GM04503 (cell line): ENCODE data around the gene MEF2C.

Experiments
- DNase-seq: peaks from one replicate; pipeline ENCODE4 v3.0.0-alpha.2; 2012; ENCODE audit warnings: low read depth

Gene MEF2C

GRCh38 chr5:88687373-88687911, 195.5 kb downstream of the MEF2C start:
- no peak for DNase-seq

DNA sequence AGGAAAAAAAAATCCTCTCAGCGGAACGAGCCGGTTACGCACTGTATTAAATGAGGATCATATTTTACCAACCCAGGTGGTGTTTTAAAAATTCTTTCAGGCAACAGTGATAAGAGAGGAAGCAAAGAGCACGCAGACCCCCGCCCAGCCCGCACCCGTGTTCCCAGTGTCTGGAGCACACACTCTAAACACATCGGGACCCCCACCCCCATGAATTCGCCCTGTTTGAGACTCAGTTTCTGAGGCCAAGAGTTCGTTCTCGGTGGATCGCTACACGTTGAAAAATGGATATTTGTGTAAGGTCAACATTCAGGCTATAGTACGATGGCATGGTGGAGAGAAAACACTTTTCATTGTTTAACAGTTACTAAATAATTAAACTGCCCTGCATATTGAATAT, 196.3 kb downstream of the MEF2C start:
- DNase-seq: no peak

DNA sequence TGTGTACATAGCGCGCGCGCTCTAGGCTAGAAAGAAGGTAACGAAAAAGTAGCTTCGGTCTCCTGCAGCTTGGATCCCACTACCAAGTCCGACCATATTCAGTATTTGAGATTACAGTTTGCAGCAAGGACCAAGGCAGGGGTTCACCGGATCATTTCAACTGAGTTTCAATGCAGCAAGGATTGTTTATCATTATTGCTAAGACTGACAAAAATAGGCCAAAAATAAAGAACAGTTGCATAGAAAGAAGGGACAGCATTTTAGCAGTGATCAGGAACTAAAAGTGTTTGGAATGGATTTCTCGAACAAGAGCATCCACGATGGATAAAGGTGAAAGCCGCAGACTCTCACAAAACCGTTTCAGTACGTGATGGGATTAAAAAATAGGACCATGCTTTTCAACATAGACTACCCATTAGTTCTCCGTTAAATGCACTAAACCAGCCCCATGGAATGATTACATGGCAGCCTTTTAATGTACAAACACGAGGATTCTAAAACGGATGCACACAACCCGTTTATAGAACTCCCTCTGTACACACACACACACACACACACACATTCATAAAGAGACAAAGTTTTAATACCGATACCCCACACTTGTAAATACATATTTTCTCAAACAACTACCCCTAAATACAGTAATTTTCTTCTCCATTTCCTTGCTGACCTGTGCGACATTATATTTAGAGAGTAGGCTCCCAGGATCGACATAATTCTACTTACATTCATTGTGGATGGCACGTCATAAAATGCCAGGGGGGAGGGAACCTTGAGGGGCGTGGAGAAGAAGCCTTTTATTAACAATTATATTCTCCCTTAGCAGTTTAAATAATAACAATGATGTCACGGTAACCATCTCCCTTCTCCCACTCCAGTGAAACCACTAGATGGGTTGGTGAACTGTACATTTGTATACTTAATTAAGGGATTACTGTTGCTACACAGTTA, 197.1 kb downstream of the MEF2C start:
- no peak for DNase-seq

DNA sequence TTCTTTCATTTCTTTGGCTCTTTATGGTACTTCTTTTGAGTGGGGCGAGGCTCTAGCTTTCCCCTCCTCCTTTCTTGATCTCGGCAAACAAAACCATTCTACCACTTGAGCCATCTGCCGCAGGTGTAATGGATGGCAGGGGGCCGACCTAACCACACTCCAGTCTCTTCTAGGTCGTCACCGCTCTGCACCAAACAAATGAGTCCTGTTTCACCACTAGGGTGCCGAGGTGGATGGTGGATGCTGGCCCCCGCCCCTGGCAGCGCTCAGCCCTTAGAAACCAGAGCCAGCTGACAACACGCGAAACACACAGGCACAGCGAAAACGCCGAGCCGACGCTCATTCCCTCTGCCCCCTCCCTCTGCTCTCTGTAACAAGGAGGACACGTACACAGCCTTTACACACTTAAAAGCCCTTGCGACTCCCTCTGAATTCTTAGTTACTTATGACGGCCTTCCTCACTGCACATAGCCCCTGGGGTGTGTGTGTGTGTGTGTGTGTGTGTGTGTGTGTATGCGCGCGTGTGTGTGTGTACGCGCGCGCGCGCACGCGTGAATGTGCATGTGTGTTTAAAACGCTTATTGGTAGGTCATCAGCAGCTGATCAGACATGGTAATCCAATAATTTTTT, 199.4 kb downstream of the MEF2C start:
- no peak for DNase-seq

DNA sequence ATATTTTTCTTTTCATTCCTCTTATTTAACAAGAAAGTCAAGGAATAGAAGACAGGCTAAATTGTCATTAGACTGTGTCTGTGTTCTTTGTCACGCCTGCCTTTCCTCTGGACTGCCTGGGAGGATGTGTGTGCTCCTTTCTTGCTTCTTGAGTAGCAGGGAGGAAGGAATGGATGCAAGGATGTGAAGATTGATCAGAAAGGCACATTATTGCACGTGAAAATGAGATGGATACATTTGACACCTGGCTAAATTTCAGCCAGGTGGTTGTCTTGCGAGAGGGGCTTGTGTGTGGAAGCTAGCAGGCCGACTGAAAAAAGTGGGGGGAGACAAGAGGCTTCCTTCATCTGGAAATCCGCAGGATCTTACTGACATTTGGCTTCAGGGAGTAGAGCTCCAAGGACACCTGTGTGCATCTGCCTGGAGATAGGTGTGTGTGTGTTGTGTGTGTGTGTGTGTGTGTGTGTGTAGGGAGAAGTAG, 200.1 kb downstream of the MEF2C start:
- no peak for DNase-seq

- no peak for DNase-seq
These were observed 200.9 kb downstream of the MEF2C start for GRCh38 chr5:88682131-88682530.

GRCh38 chr5:88681211-88681803, 201.7 kb downstream of the MEF2C start:
- no peak for DNase-seq

GRCh38 chr5:88680253-88681132, 202.5 kb downstream of the MEF2C start:
- no peak for DNase-seq

GRCh38 chr5:88679638-88680037, 203.3 kb downstream of the MEF2C start:
- no peak for DNase-seq

DNA sequence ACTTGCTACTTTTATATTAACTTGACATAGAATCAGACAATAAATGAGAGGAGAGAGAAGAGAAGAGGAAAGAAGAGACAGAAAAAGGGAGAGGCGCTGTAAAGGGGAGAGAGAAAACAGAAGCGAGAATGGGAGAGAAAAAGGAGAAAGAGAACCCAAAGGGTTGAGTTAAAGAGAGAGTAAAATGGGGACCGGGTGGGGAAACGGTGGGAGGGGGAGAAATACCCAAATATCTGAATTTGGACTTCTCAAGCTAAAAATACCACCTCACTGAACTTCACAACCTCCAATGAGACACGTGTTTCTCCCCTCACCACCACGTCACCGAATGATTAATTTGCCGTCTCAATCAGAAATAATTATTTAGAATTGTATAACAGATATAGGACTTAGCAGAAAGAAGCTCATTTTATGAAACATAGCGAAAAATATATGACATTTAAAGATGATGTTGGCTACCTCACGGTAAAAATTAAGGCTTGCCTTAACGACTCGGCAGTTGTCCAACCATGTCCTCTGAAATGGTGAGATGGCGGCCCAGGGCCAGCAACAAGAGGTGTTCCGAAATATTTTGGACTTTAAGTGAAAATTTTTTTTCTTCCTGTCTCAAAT, 204.1 kb downstream of the MEF2C start:
- no peak for DNase-seq

GRCh38 chr5:88677943-88678769, 204.8 kb downstream of the MEF2C start:
- DNase-seq: no peak

DNA sequence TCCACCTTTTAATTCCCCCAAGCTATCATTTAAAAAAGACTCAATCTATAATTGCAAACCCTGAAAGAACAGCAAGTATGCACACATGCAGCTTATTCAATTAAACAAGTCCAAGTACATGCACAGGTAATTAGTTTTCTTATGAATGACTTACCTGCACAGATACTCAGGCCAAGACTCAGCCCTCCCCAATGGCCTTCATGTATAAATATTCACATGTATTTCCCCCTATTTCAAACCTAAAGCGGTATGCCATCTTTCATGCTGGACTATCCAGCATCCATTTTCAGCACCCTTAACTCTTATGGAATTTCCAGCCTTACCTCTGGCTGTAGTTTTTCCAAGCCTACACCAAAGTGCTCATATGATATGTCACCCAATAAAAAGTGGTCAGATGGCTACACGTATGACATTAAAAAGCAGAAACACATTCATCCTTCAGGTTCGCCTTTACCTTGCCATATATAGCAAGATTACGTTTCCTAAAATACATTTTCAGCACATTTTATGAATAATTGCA, 205.5 kb downstream of the MEF2C start:
- DNase-seq: no peak

GRCh38 chr5:88676637-88677375, 206.2 kb downstream of the MEF2C start:
- DNase-seq: no peak

DNA sequence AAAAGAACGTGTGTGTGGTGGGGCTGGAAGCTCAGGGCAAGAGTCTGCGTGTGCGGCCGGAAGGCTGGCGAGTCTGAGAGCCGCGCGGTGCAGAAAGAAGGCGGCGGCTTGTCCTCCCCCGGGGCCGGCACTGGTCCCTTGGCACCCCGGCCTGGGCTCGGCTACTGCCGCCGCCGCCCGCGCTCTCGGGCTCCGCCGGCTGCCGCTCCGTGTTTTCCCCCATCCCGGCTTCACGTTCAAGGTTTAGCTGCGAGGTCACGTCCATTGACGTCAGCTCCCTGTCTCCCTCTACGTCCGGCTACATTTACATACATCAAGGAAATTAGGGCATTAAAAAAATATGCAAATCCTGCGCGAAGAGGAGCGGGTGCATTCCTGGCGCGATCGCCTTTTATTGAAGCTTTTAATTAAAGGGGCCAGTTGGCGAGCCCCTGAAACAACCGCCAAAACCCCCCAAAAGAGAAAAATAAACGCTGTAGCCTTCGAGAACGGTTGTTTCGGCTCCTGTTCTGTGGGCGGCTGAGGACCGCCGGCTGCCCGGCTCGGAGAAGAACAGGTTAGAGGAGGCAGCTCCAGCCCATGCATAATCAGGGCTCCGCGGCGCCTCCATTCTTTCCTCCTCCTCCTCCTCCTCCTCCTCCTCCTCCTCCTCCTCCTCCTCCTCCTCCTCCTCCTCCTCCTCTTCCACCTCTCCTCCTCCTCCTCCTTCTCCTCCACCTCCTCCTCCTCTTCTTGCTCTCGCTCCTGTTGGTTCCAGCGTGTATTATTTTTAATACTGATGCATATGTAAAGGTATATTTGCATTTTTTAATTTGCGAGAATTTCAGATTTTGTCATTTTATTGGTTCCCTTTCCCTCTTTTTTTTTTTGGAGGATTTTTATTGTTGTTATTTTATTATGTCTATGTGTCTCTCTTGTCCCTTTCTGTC, 207.0 kb downstream of the MEF2C start:
- DNase-seq: no peak

GRCh38 chr5:88675168-88675707, 207.7 kb downstream of the MEF2C start:
- no peak for DNase-seq

DNA sequence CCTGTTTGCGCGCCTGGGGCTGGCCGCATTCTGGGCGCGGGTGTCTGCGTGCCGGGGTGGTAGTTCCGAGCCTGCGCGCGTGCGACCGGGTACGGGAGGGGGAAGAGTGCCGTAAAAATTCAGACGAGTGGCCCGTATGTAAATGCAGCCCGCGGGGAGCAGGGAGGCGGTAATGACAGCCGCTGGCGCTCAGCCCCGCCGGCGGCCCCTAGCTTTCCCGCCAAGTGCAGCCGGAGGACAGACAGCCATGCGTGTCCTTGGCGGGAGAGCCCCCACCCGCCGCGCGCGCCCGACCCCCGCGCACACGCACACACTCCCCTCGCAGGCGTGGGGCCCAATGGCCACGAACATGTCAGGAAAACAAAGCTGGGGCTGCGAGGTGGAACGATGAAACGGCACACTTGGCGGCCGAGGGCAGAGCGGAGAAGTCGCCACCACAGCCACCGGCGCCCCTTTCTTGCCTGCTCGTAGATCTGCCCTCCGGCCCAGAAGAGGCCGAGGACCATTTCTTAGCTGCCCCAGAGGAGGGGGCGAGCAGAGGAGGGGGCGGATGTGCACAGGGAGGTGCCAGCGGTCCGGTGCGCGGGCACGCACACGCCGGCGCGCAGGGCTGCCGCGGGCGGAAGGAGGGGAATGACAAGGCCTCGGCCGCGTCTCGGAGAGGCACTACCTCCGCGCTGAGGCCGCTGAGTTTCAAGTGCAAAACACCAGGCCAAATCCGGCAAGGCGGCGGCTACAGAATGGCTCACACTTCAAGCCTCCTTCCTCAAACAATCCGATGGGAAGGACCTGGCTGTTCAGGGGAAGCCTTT, 208.4 kb downstream of the MEF2C start:
- DNase-seq: no peak
